Loucy (cell line): ENCODE results near the gene WASF3.

Experiments
- H2AFZ ChIP-seq: fragments of 200-600 bp; sonication (generic); 2 replicates; pipeline ENCODE4 v1.6.0; 2016; ENCODE audit warnings: antibody characterized with exemption, mild to moderate bottlenecking, low read length, moderate library complexity
- H3F3A ChIP-seq: fragments of 200-600 bp; 2 replicates; pipeline ENCODE4 v1.6.0; 2016; ENCODE audit warnings: antibody characterized with exemption, low read depth, mild to moderate bottlenecking
- H3K27me3 ChIP-seq: fragments of 200-600 bp; sonication (generic); 2 replicates; pipeline ENCODE4 v1.6.1; 2014; ENCODE audit warnings: low read length, mild to moderate bottlenecking; ENCODE audit not compliant: insufficient read depth, poor library complexity, severe bottlenecking
- H3K36me3 ChIP-seq: fragments of 200-600 bp; sonication (generic); 2 replicates; pipeline ENCODE4 v1.6.1; 2016; ENCODE audit warnings: low read length; ENCODE audit not compliant: insufficient read depth
- H3K4me1 ChIP-seq: fragments of 200-600 bp; sonication (generic); 2 replicates; pipeline ENCODE4 v1.5.1; 2014; ENCODE audit warnings: low read length, mild to moderate bottlenecking; ENCODE audit not compliant: insufficient read depth, poor library complexity, severe bottlenecking
- H3K4me2 ChIP-seq: fragments of 200-600 bp; sonication (generic); 2 replicates; pipeline ENCODE4 v1.6.0; 2014; ENCODE audit warnings: antibody characterized with exemption, low read length, low read depth, mild to moderate bottlenecking; ENCODE audit not compliant: poor library complexity, severe bottlenecking
- H3K4me3 ChIP-seq: fragments of 200-600 bp; sonication (generic); 2 replicates; pipeline ENCODE4 v1.5.1; 2014; ENCODE audit warnings: low read length, mild to moderate bottlenecking, mixed read lengths; ENCODE audit not compliant: poor library complexity, severe bottlenecking
- H3K79me2 ChIP-seq: fragments of 200-600 bp; sonication (generic); 2 replicates; pipeline ENCODE4 v1.6.1; 2014; ENCODE audit warnings: low read length; ENCODE audit not compliant: insufficient read depth
- H3K9ac ChIP-seq: fragments of 200-600 bp; sonication (generic); 2 replicates; pipeline ENCODE4 v1.6.0; 2014; ENCODE audit warnings: mild to moderate bottlenecking, low read depth, low read length, moderate library complexity; ENCODE audit not compliant: poor library complexity, severe bottlenecking
- H3K9me2 ChIP-seq: fragments of 200-600 bp; sonication (generic); replicated peaks from 2 replicates; pipeline ENCODE4 v1.6.1; 2016; ENCODE audit warnings: low read depth, low read length, mixed read lengths
- H3K9me3 ChIP-seq: fragments of 200-600 bp; sonication (generic); 2 replicates; pipeline ENCODE4 v1.6.1; 2014; ENCODE audit warnings: mild to moderate bottlenecking, antibody characterized with exemption, low read length, low read depth; ENCODE audit not compliant: insufficient read depth
- H4K20me1 ChIP-seq: fragments of 200-600 bp; sonication (generic); 2 replicates; pipeline ENCODE4 v1.6.0; 2014; ENCODE audit warnings: antibody characterized with exemption, low read length, mild to moderate bottlenecking; ENCODE audit not compliant: insufficient read depth, poor library complexity, severe bottlenecking
- CTCF ChIP-seq: fragments of 200-600 bp; sonication (generic); conservative IDR thresholded peaks from 2 replicates; pipeline ENCODE4 v1.5.1; 2014; ENCODE audit warnings: mild to moderate bottlenecking, antibody characterized with exemption, low read length
- EZH2phosphoT487 ChIP-seq: fragments of 200-600 bp; IDR thresholded peaks from 2 replicates; pipeline ENCODE4 v1.6.1; 2018; ENCODE audit warnings: antibody characterized with exemption, mild to moderate bottlenecking, moderate library complexity, borderline replicate concordance

The WASF3 gene

DNA sequence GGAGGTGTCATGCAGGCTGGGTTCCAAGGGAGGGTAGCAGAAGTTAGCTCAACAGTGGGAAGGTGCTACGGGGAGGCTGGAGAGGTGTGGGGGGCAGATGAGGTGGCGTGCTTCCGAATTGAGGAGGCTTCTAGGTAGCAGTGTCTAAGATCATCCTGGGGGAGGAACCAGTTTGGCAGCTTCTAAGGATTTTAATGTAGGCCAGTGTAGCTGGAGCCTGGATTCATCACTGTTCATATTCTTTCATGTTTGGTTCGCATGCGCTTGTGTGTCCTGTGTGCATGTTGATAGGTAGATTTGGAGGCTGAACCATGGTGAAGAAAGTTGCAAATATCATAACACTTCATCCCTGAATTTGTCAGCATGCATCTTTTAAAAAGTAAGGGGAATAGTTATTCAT is 116.4 kb downstream of the WASF3 start:
- Histone ChIP-seq H2AFZ (no peak overlapping the region), H3K36me3 (no peaks in the 10 kb centered on the region), H3F3A (no peaks in the 10 kb centered on the region), H3K79me2 (no peaks in the 10 kb centered on the region), H3K4me2 (no peak overlapping the region), H3K9me2 (no peaks in the 10 kb centered on the region), H3K27me3 (no peaks in the 10 kb centered on the region), H3K9me3 (no peaks in the 10 kb centered on the region), H4K20me1 (no peaks in the 10 kb centered on the region), H3K4me1 (peaks cover 7% of the 10 kb centered on the region), H3K9ac (no peak overlapping the region), H3K4me3 (no peak overlapping the region)
- TF ChIP-seq CTCF (no peak), EZH2phosphoT487 (no peak)

GRCh38 chr13:26677156-26677555 is 119.7 kb downstream of the WASF3 start:
- no peak overlapping the region for H3K9ac ChIP-seq
- H3K79me2 ChIP-seq, result no peaks in the 10 kb centered on the region
- H3K4me1 ChIP-seq, result peaks cover 7% of the 10 kb centered on the region
- no peak overlapping the region for H3K4me2 ChIP-seq
- TF ChIP-seq CTCF (no peak), EZH2phosphoT487 (no peak)
- no peaks in the 10 kb centered on the region for H3K9me3 ChIP-seq
- no peaks in the 10 kb centered on the region for H3K36me3 ChIP-seq
- H2AFZ ChIP-seq, result no peak overlapping the region
- no peaks in the 10 kb centered on the region for H3K27me3 ChIP-seq
- H3K9me2 ChIP-seq, result no peaks in the 10 kb centered on the region
- no peak overlapping the region for H3K4me3 ChIP-seq
- no peaks in the 10 kb centered on the region for H4K20me1 ChIP-seq
- H3F3A ChIP-seq, result no peaks in the 10 kb centered on the region

- Histone ChIP-seq H3K4me1 (peaks cover 7% of the 10 kb centered on the region), H3K9me2 (no peaks in the 10 kb centered on the region), H3K4me2 (no peak overlapping the region), H3K79me2 (no peaks in the 10 kb centered on the region), H3K9ac (no peak overlapping the region), H3K36me3 (no peaks in the 10 kb centered on the region), H4K20me1 (no peaks in the 10 kb centered on the region), H3K27me3 (no peaks in the 10 kb centered on the region), H2AFZ (no peak overlapping the region), H3F3A (no peaks in the 10 kb centered on the region), H3K4me3 (no peak overlapping the region), H3K9me3 (no peaks in the 10 kb centered on the region)
- no peak for TF ChIP-seq EZH2phosphoT487
- TF ChIP-seq CTCF, result no peak
These were observed 120.8 kb downstream of the WASF3 start for GRCh38 chr13:26678330-26678729.
